GM19099 (cell line): ENCODE measurements around the gene RANBP3L.

Source experiments
- POLR2A ChIP-seq: IDR thresholded peaks from 3 replicates; pipeline ENCODE4 v1.6.1; 2011; ENCODE audit warnings: low read depth; ENCODE audit not compliant: insufficient read length; ENCODE audit errors: extremely low read depth

RANBP3L gene

DNA sequence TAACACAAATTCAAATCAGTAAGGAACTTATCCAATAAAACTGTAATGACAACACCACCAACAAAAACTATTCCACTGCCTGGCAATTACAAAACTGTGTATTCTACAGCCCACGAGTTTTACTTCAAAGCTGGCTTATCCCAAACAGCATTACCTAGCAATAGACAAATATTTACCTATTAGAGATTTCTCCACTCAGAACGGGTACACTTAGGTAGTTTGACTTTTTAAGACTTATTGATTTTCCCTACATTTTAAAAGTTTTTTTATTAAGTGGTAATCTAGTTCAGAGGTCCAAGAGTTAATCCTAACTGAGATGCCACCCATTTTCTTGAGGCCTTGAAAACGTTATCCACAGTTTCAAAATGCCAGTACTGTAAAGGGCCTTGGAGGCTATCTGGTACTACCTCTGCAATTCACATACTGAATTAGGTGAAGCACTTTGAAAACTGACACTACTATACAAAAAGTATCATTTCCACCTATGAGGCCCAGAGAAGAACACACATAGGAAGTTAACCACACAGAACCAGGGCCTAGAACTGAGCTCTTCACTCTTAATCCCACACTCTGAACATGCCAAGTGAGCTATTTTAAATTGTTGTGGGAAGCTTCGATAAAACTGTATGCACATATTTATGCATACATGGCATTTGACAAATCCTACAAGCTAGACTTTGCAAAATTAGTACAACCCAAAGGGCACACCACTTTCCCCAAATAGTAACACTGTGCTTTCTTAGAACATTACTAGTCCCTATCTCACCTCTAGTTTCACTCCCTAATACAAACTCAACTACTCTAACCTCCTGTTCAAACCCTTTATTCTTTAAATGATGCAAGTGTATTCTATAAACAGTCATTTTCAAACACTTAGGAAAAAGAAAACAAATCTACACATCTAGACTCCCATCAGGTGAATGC is 62.1 kb downstream of the RANBP3L start:
- TF ChIP-seq POLR2A = no peak

GRCh38 chr5:36238502-36239295 is 63.0 kb downstream of the RANBP3L start:
- TF ChIP-seq POLR2A = no peak

DNA sequence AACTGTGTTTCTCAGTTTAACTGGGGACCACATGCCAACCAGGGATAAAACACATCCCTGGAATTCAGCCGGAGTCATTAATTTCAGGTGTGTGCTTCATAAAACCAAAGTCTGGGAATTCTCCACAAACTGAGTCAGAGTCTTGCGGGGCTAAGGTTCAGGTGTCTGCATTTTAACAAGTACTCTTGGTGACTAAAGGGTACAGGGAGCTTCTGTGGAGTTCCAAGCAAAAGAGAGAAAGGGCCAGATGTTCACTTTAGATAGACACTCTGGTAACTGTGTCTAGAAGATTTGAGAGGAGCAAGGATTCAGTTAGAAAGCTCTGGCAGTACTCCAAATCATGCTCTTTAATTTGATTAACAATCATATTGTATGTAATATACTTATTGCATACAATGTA is 64.0 kb downstream of the RANBP3L start:
- no peak for TF ChIP-seq POLR2A

GRCh38 chr5:36236801-36237200 is 64.9 kb downstream of the RANBP3L start:
- TF ChIP-seq POLR2A = no peak

DNA sequence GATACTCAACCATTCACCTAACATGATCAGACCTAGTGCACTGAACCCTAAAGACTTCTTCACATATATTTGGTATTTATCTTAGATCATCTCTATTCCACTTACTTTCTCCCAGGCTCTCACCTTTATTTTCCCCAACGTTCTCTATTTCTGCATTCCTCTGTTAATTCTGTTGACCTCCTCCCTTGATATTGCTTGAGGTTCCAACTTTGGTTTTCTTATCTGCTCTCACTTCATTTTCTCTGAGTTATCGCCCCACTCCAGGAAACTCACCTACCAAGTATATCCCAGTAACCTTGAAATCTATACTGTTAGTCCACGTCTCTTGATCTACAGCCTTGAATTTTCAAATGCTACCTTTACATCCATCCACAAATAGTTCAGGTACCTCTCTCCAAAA is 69.2 kb downstream of the RANBP3L start:
- TF ChIP-seq POLR2A = no peak

DNA sequence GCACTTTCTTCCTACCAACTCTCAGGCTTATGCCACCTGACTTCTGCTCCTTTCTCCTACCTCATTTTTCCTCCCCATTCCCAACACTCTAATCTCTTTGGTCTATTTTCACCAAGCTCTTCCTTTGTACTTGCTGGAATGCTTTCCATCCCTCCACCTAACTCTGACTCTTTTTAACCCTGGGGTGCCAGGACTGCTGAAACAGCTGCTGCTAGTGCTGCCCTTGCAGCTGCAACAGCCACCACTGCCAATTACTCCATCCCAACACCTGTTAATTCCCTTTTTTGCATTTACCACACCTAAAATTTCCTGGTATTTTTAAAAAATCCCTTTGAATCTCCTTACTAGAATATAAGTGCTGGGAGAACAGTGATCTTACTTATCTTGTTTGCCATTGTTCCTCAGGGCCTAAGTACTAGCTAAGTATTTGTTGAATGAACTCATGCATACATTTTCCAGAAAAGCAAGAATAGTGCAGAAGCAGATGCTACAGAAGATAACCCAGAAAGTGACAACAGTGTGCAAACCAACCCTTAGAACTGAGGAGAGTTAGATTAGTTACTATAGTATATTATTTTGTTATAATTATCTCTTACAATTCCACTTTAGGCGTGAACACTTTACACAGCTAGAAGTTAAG is 71.4 kb downstream of the RANBP3L start:
- TF ChIP-seq POLR2A = no peak

GRCh38 chr5:36228505-36228904 is 73.2 kb downstream of the RANBP3L start:
- no peak for TF ChIP-seq POLR2A

DNA sequence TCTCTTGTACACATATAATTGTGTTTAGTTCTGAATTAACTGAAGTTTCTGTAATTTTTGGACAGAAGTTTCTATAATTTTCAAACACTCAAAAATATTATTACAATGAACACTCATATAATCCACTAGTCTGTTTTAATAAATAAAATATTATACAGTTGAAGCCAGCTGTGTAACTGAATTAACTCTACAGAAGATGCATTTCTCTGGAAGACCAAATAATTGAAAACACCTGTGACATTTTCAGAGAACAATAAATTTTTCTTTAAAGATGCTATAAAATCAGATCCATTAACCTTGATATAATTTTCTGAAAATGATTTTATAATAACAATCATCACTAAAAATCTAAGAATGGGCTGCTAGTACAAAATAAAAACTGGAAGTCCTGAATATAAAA is 74.7 kb downstream of the RANBP3L start:
- no peak for TF ChIP-seq POLR2A

DNA sequence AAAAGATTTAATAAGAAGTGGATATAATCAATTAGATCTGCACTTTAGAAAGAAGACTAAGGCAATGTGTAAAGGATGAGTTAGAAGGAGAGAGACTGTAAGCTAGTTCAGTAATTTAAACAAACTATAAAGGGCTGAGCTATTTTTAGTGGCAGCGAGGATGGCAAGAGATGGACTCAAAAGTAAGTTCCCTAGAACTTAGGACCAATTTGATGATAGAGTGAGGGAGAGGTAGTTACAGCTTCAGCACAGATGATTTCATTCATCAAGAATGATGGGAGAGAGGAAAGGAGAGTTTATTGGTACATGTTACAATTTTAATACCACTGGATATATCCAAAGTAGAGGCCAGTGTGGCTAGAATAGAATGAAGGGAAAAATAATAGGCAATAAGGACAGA is 79.1 kb downstream of the RANBP3L start:
- no peak for TF ChIP-seq POLR2A

DNA sequence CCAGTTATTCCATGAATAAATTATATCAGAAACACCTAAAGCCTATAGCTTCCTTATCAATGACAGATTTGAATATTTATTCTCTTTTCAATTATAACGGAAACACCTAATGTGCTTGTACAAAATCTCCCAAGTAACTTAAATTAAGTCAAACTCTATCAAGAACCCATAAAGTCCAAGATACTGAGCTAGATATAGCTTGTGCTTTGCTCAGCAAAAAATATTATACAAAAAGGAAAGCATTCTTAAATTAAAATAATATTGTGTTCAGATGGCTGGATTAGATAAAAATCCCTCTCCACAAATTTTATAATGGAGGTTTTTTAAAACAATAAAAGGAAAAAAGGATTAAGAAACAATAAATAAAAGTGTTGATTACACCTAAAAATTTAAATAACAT is 83.7 kb downstream of the RANBP3L start:
- TF ChIP-seq POLR2A = no peak

DNA sequence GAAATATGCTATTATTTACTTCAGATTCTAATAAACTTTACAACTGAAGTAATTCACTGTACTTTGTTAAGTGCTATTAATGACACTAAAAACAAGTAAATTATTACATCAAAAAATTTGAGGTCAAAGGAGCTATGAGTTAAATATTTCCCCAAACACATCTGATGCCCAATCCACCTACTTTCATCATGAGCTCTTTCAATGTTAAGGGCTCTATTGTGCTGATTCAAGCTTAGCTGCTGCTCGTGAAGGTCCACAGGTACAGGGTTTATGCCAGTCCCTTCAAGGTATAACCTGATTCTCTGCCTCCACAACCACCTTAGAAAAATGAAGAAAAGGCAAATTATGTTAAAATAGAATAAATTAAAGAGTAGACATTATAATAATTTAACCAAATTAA is 84.1 kb downstream of the RANBP3L start:
- no peak for TF ChIP-seq POLR2A

GRCh38 chr5:36215910-36216309 is 85.8 kb downstream of the RANBP3L start:
- no peak for TF ChIP-seq POLR2A

- no peak for TF ChIP-seq POLR2A
Observed at GRCh38 chr5:36214436-36214835, 87.3 kb downstream of the RANBP3L start.

- no peak for TF ChIP-seq POLR2A
Observed at GRCh38 chr5:36209664-36210063, 92.0 kb downstream of the RANBP3L start.

GRCh38 chr5:36208786-36209185 is 92.9 kb downstream of the RANBP3L start:
- no peak for TF ChIP-seq POLR2A
